Gastrocnemius medialis (tissue), 4 donors: ENCODE data around the gene MMP11. TPM values are rescaled to one million over a fixed set of nuclear protein-coding genes. Genes with fewer than 3 reads are reported as not detected.

Experiments
- ATAC-seq, 2 donors: fragments of 150-250 bp; one replicate each; pipeline ENCODE4 v1.9.1; 2016
- DNase-seq, 2 donors: peaks; one replicate each; pipeline ENCODE4 v3.0.0-alpha.2; 2019
- H3K27ac ChIP-seq, 4 donors: fragments of 200-600 bp; sonication (generic); 1 replicate in 1 of 4; 2 replicates in 3 of 4; pipeline ENCODE4 v1.5.1; 2016 to 2018; ENCODE audit warnings: mild to moderate bottlenecking in 2 of 4, moderate library complexity in 1 of 4
- H3K27me3 ChIP-seq, 3 donors: fragments of 200-600 bp; sonication (generic) in 2 of 3; 1 replicate in 1 of 3; 2 replicates in 2 of 3; pipeline versions ENCODE4 v1.5.1 to v1.6.0; 2016 to 2019; ENCODE audit warnings: mild to moderate bottlenecking in 1 of 3, moderate library complexity in 1 of 3
- H3K36me3 ChIP-seq, 2 donors: fragments of 200-600 bp; sonication (generic) in 1 of 2; one replicate each; pipeline ENCODE4 v1.5.1; 2017 to 2018
- H3K4me1 ChIP-seq, 2 donors: fragments of 200-600 bp; sonication (generic) in 1 of 2; one replicate each; pipeline ENCODE4 v1.5.1; 2016 to 2017; ENCODE audit warnings: mild to moderate bottlenecking in 2 of 2
- H3K4me3 ChIP-seq, 4 donors: fragments of 200-600 bp; sonication (generic) in 3 of 4; 1 replicate in 1 of 4; 2 replicates in 3 of 4; pipeline ENCODE4 v1.5.1; 2016 to 2019; ENCODE audit warnings: mild to moderate bottlenecking in 2 of 4
- H3K9me3 ChIP-seq, 3 donors: fragments of 200-600 bp; sonication (generic) in 2 of 3; 1 replicate in 1 of 3; 2 replicates in 2 of 3; pipeline ENCODE4 v1.5.1; 2016 to 2019
- POLR2A ChIP-seq, 2 donors: fragments of 450-650 bp; IDR thresholded peaks; one replicate each; pipeline ENCODE4 v1.6.1; 2017; ENCODE audit warnings: antibody characterized with exemption in 2 of 2, mild to moderate bottlenecking in 2 of 2, moderate library complexity in 2 of 2
- in situ Hi-C, 4 donors: fragments of 200-750 bp; cut with MboI; loops; one replicate each; pipeline versions ENCODE4 v1.15.0 to v1.8.0; 2017; ENCODE audit warnings: low sequenced_read_pairs in 4 of 4
- intact Hi-C: fragments of 100-400 bp; cut with DNase I; formaldehyde crosslinking; loops from one replicate; pipeline ENCODE4 v1.15.1; 2023; ENCODE audit warnings: low total_unique reads
- total RNA-seq, 4 donors: library from RNA; depleted of rRNA; stranded (reverse); fragments of >200 nt; gene quantifications; one replicate each; pipeline versions ENCODE4 v1.1.0 to v1.2.3, GENCODE V29; 2016
- TF ChIP-seq, protein P1 (sequence below), 5 experiments: fragments of 450-650 bp in 3 of 5; fragments of 200-600 bp in 2 of 5; sonication (generic) in 2 of 5; IDR thresholded peaks in 4 of 5; conservative IDR thresholded peaks in 1 of 5; 1 replicate in 4 of 5; 2 replicates in 1 of 5; pipeline ENCODE4 v1.5.1; 2016 to 2019; ENCODE audit warnings: antibody characterized with exemption in 5 of 5, mild to moderate bottlenecking in 3 of 5, moderate library complexity in 3 of 5

MMP11 gene
- total RNA-seq, 4 donors from 2014 or later: 0.91 to 3.6 (median 1.4) TPM; not detected in 1

DNA sequence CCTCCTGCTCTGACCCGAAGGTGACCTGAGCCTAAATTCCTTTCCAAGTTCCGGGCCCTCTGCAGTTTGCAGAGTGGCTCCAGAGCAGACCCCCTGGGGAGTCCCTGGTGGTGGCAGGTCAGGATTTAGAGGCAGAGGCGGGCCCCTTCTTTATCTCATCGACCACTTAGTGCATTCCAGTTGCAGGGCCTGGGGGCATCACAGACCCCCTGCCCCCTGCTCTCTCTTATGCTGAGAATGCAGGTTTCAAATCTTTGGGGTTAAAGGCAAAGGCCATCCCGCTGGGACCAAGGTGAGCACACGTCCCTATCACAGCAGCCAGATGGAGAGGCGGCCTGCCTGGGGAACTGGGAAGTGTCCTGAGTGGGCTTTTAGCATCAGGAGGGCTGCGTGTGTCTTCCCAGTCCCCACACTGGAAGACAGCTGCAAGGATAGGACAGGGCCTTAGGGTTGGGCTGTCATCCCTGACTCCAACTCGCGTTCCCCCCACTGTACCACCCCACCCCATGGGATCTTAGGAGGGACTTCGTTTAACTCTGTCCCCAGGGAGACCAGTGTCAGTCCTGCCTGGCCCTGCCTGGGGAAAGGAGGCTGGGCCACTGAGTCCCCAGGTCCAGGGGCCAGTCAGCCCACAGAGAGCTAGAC is 54.8 kb downstream of the MMP11 start:
- Histone ChIP-seq H3K27ac (peak overlapping the region; percentile 93 to 98 (median 97)), H3K9me3 (no peaks in the 10 kb centered on the region), H3K4me3 (no peak overlapping the region), H3K4me1 (peaks cover 33 to 49% of the 10 kb centered on the region in 2 donors), H3K36me3 (peaks cover 0 to 44% of the 10 kb centered on the region in 2 donors), H3K27me3 (no peaks in the 10 kb centered on the region)
- no peak for TF ChIP-seq POLR2A (IDR thresholded peaks at IDR 0.05)
- TF ChIP-seq, protein P1, sequence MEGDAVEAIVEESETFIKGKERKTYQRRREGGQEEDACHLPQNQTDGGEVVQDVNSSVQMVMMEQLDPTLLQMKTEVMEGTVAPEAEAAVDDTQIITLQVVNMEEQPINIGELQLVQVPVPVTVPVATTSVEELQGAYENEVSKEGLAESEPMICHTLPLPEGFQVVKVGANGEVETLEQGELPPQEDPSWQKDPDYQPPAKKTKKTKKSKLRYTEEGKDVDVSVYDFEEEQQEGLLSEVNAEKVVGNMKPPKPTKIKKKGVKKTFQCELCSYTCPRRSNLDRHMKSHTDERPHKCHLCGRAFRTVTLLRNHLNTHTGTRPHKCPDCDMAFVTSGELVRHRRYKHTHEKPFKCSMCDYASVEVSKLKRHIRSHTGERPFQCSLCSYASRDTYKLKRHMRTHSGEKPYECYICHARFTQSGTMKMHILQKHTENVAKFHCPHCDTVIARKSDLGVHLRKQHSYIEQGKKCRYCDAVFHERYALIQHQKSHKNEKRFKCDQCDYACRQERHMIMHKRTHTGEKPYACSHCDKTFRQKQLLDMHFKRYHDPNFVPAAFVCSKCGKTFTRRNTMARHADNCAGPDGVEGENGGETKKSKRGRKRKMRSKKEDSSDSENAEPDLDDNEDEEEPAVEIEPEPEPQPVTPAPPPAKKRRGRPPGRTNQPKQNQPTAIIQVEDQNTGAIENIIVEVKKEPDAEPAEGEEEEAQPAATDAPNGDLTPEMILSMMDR (IDR thresholded peaks at IDR 0.05 in 4 of 5, conservative IDR thresholded peaks at IDR 0.05 in 1 of 5): no peak
- no peak for DNase-seq
- intact Hi-C loops: no loop called here
- in situ Hi-C loops: no loop called here
- ATAC-seq: no peak

DNA sequence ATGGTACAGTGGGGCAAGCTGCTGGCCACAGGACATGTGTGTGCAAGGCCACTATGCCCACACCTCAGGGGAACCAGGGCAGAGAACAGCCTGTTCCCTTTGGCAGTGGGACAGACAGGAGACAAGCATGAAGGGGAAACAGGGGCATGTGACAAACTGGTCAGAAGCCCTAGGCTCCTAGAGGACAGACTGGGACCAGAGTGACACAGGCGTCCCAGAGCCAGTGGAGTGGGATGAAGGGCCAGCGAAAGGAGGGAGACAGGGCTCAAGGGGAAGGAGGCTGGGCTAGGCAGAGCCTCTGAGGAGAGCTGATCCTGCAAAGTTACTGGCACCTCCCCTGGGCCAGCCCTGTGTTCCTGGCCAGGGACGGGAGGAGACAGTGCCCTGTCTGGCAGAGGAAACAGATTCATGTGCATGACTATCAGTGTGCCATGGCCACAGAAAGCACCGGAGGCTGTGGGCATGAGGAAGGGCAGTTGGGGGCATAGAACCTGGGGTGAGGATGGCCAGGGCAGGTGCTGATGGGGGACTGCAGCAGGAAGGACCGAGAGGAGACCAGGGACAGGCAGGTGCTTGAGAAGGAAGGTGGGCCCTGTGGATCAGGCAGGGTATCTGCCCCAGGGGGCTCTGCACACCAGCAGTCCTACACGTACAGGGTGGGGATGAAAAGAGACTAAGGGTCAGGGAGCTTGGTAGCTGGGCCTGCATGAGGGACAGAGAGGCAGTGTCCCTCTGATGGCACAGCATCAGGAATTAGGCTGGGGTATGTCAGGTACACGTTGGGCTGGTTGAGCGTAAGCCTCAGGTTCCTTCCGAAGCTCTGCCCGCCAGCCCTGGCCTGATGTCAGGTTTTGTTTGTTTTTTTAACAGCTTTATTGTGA is 56.4 kb downstream of the MMP11 start:
- no peaks in the 10 kb centered on the region for H3K27me3 ChIP-seq
- H3K4me3 ChIP-seq: no peak overlapping the region

GRCh38 chr22:23829845-23830372 is 57.3 kb downstream of the MMP11 start:
- ATAC-seq (no peak), DNase-seq (no peak)
- Histone ChIP-seq H3K9me3 (no peaks in the 10 kb centered on the region), H3K27me3 (no peaks in the 10 kb centered on the region), H3K4me3 (no peak overlapping the region), H3K36me3 (peaks cover 0 to 25% of the 10 kb centered on the region in 2 donors), H3K4me1 (peaks cover 46 to 59% of the 10 kb centered on the region in 2 donors), H3K27ac (peak overlapping the region; percentile 93 to 98 (median 97))
- TF ChIP-seq, protein P1 (IDR thresholded peaks at IDR 0.05 in 4 of 5, conservative IDR thresholded peaks at IDR 0.05 in 1 of 5): no peak
- no peak for TF ChIP-seq POLR2A (IDR thresholded peaks at IDR 0.05)
- intact Hi-C loops (loop anchor here (2.0 kb wide), 1 partner anchor 87 kb away; no protein-coding TSS in a partner anchor), in situ Hi-C loops (no loop called here)

More for the DNA sequence above, 56.4 kb downstream of the MMP11 start:
- Histone ChIP-seq H3K36me3 (peaks cover 0 to 34% of the 10 kb centered on the region in 2 donors), H3K4me1 (peaks cover 38 to 50% of the 10 kb centered on the region in 2 donors), H3K9me3 (no peaks in the 10 kb centered on the region), H3K27ac (peak overlapping the region; percentile 93 to 98 (median 97))
- DNase-seq (peak; percentile 92 to 98), ATAC-seq (peak; percentile 92 to 93)
- intact Hi-C loops (loop anchor here (2.0 kb wide), 1 partner anchor 86 kb away; no protein-coding TSS in a partner anchor), in situ Hi-C loops (no loop called here)
- TF ChIP-seq, protein P1 (IDR thresholded peaks at IDR 0.05 in 4 of 5, conservative IDR thresholded peaks at IDR 0.05 in 1 of 5): peak in 1 of 5 experiments; percentile 21
- TF ChIP-seq POLR2A (IDR thresholded peaks at IDR 0.05): peak; percentile 86 to 91

- Histone ChIP-seq H3K27me3 (no peaks in the 10 kb centered on the region), H3K9me3 (no peaks in the 10 kb centered on the region), H3K36me3 (peaks cover 0 to 15% of the 10 kb centered on the region in 2 donors), H3K4me1 (peaks cover 60 to 69% of the 10 kb centered on the region in 2 donors), H3K4me3 (no peak overlapping the region), H3K27ac (peak overlapping the region; percentile 93 to 98 (median 97))
- DNase-seq (no peak), ATAC-seq (no peak)
- intact Hi-C loops: no loop called here
- in situ Hi-C loops: no loop called here
- TF ChIP-seq POLR2A (IDR thresholded peaks at IDR 0.05): no peak
- TF ChIP-seq, protein P1 (IDR thresholded peaks at IDR 0.05 in 4 of 5, conservative IDR thresholded peaks at IDR 0.05 in 1 of 5): no peak
Measured at GRCh38 chr22:23831261-23831660, 58.6 kb downstream of the MMP11 start.
